ENCODE data around the gene FBXO31.
A peak's percentile ranks its signal among the peaks of the same experiment; 100 is the strongest.
"Not testable (repeated sequence)": the region's sequence is repeated elsewhere in the genome, so short reads cannot be mapped to it uniquely, and the experiment has no call there.

The FBXO31 gene

GRCh38 chr16:87366288-87366687, 17.3 kb downstream of the FBXO31 start:
- Histone ChIP-seq H3K27ac (no peak overlapping the region), H3K4me1 (peaks cover 18% of the 10 kb centered on the region), H3K4me3 (ENCODE audit: low read depth, low read length) (no peak overlapping the region), H3K27me3 (ENCODE audit: control insufficient read depth, insufficient read depth, low read length) (no peaks in the 10 kb centered on the region), H3K9me3 (ENCODE audit: control insufficient read depth, low read length) (no peaks in the 10 kb centered on the region), H3K36me3 (ENCODE audit: control insufficient read depth, insufficient read depth, low read length) (no peaks in the 10 kb centered on the region), H2AFZ (no peak overlapping the region), H3K79me2 (peaks cover 53% of the 10 kb centered on the region), H3K9ac (no peak overlapping the region), H3K4me2 (ENCODE audit: low read length) (no peak overlapping the region)
- no peak for TF ChIP-seq CTCF (IDR thresholded peaks at IDR 0.05)

GRCh38 chr16:87365021-87365713, 18.4 kb downstream of the FBXO31 start:
- H2AFZ ChIP-seq, result no peak overlapping the region
- no peaks in the 10 kb centered on the region for H3K9me3 ChIP-seq (ENCODE audit: control insufficient read depth, low read length)
- H3K36me3 ChIP-seq (ENCODE audit: control insufficient read depth, insufficient read depth, low read length), result no peaks in the 10 kb centered on the region
- H3K9ac ChIP-seq, result no peak overlapping the region
- H3K27ac ChIP-seq, result peak overlapping the region; percentile 32
- no peak overlapping the region for H3K4me3 ChIP-seq (ENCODE audit: low read depth, low read length)
- H3K27me3 ChIP-seq (ENCODE audit: control insufficient read depth, insufficient read depth, low read length), result no peaks in the 10 kb centered on the region
- no peak for TF ChIP-seq CTCF (IDR thresholded peaks at IDR 0.05)
- H3K4me1 ChIP-seq, result peaks cover 18% of the 10 kb centered on the region
- H3K4me2 ChIP-seq (ENCODE audit: low read length), result no peak overlapping the region
- peaks cover 52% of the 10 kb centered on the region for H3K79me2 ChIP-seq

GRCh38 chr16:87363771-87364455, 19.7 kb downstream of the FBXO31 start:
- H3K36me3 ChIP-seq (ENCODE audit: control insufficient read depth, insufficient read depth, low read length), result no peaks in the 10 kb centered on the region
- no peak for TF ChIP-seq CTCF (IDR thresholded peaks at IDR 0.05)
- H3K4me3 ChIP-seq (ENCODE audit: low read depth, low read length), result peak overlapping the region; percentile 35
- peak overlapping the region; percentile 45 for H2AFZ ChIP-seq
- no peak overlapping the region for H3K9ac ChIP-seq
- H3K4me2 ChIP-seq (ENCODE audit: low read length), result peak overlapping the region; percentile 14
- no peaks in the 10 kb centered on the region for H3K27me3 ChIP-seq (ENCODE audit: control insufficient read depth, insufficient read depth, low read length)
- no peaks in the 10 kb centered on the region for H3K9me3 ChIP-seq (ENCODE audit: control insufficient read depth, low read length)
- peaks cover 52% of the 10 kb centered on the region for H3K79me2 ChIP-seq
- peaks cover 18% of the 10 kb centered on the region for H3K4me1 ChIP-seq
- H3K27ac ChIP-seq, result peak overlapping the region; percentile 95

GRCh38 chr16:87362828-87363559, 20.6 kb downstream of the FBXO31 start:
- not testable (repeated sequence) for H3K27me3 ChIP-seq (ENCODE audit: control insufficient read depth, insufficient read depth, low read length); H3K9me3 ChIP-seq (ENCODE audit: control insufficient read depth, low read length); H2AFZ ChIP-seq; H3K36me3 ChIP-seq (ENCODE audit: control insufficient read depth, insufficient read depth, low read length); H3K9ac ChIP-seq
- peak overlapping the region; percentile 14 for H3K4me2 ChIP-seq (ENCODE audit: low read length)
- peaks cover 18% of the 10 kb centered on the region for H3K4me1 ChIP-seq
- peak overlapping the region; percentile 35 for H3K4me3 ChIP-seq (ENCODE audit: low read depth, low read length)
- peaks cover 55% of the 10 kb centered on the region for H3K79me2 ChIP-seq
- peak overlapping the region; percentile 95 for H3K27ac ChIP-seq

DNA sequence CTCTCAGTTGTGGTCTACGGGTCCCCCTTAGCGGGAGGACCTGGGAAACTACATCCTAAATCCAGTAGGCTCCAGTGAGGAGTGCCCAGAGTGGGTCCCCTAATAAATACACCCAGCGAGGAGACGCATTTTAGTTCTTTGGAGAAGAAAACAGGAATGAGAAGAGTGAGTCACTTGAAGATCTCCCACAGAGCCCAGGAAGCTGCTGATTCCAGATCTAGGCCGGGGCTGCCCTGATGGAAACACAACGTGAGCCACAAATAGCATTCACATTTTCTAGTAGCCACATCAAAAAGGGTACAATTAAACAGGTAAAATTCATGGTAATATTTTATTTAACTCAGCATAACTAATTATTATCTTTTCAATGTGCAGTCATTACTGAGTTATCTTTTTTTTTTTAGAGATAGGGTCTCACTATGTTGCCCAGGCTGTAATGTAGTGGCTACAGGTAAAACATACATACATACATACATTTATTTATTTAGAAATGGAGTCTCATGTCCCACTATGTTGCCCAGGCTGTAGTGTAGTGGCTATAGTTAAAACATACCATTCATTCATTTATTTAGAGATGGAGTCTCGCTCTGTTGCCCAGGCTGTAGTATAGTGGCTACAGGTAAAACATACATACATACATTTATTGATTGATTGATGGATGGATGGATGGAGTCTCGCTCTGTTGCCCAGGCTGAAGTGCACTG, 21.5 kb downstream of the FBXO31 start:
- H3K4me2 ChIP-seq (ENCODE audit: low read length), result no peak overlapping the region
- no peak overlapping the region for H2AFZ ChIP-seq
- H3K4me3 ChIP-seq (ENCODE audit: low read depth, low read length), result no peak overlapping the region
- no peaks in the 10 kb centered on the region for H3K36me3 ChIP-seq (ENCODE audit: control insufficient read depth, insufficient read depth, low read length)
- TF ChIP-seq CTCF (IDR thresholded peaks at IDR 0.05), result no peak
- no peaks in the 10 kb centered on the region for H3K27me3 ChIP-seq (ENCODE audit: control insufficient read depth, insufficient read depth, low read length)
- peaks cover 52% of the 10 kb centered on the region for H3K79me2 ChIP-seq
- H3K27ac ChIP-seq, result peak overlapping the region; percentile 95
- no peaks in the 10 kb centered on the region for H3K9me3 ChIP-seq (ENCODE audit: control insufficient read depth, low read length)
- no peak overlapping the region for H3K9ac ChIP-seq
- peaks cover 18% of the 10 kb centered on the region for H3K4me1 ChIP-seq
